Body of pancreas (tissue), 4 donors: ENCODE measurements around the gene OR14I1.

Source experiments
- CTCF ChIP-seq, 7 experiments: fragments of 450-650 bp in 4 of 7; fragments of 200-600 bp in 3 of 7; sonication (generic) in 3 of 7; IDR thresholded peaks; one replicate each; pipeline ENCODE4 v1.5.1; 2016 to 2019; ENCODE audit warnings: antibody characterized with exemption in 7 of 7
- POLR2A ChIP-seq, 3 donors: fragments of 450-650 bp; IDR thresholded peaks; one replicate each; pipeline ENCODE4 v1.6.1; 2016; ENCODE audit warnings: antibody characterized with exemption in 3 of 3, mild to moderate bottlenecking in 2 of 3

- no peak for TF ChIP-seq CTCF (IDR thresholded peaks at IDR 0.05)
- no peak for TF ChIP-seq POLR2A (IDR thresholded peaks at IDR 0.05)
Measured at GRCh38 chr1:248714248-248714647, 11.7 kb upstream of the OR14I1 start.
